ENCODE data around the gene CAMTA1.

CAMTA1 gene

GRCh38 chr1:7018826-7019225 lies 233.6 kb downstream of the CAMTA1 start:
- TF ChIP-seq CTCF (IDR thresholded peaks at IDR 0.05; ENCODE audit: control insufficient read depth, insufficient read depth, low read depth, low read length, missing control alignments): no peak
- H3K4me3 ChIP-seq (ENCODE audit: control insufficient read depth, low read depth, low read length): no peak overlapping the region
- no peak for DNase-seq (ENCODE audit: low read depth)

- no peak for TF ChIP-seq CTCF (IDR thresholded peaks at IDR 0.05; ENCODE audit: control insufficient read depth, insufficient read depth, low read depth, low read length, missing control alignments)
- H3K4me3 ChIP-seq (ENCODE audit: control insufficient read depth, low read depth, low read length): no peak overlapping the region
- DNase-seq (ENCODE audit: low read depth): no peak
Measured at GRCh38 chr1:7019510-7019909, 234.3 kb downstream of the CAMTA1 start.

GRCh38 chr1:7022058-7022457 lies 236.8 kb downstream of the CAMTA1 start:
- DNase-seq (ENCODE audit: low read depth): no peak
- no peak for TF ChIP-seq CTCF (IDR thresholded peaks at IDR 0.05; ENCODE audit: control insufficient read depth, insufficient read depth, low read depth, low read length, missing control alignments)
- no peak overlapping the region for H3K4me3 ChIP-seq (ENCODE audit: control insufficient read depth, low read depth, low read length)

GRCh38 chr1:7025013-7025412 lies 239.8 kb downstream of the CAMTA1 start:
- no peak for DNase-seq (ENCODE audit: low read depth)
- TF ChIP-seq CTCF (IDR thresholded peaks at IDR 0.05; ENCODE audit: control insufficient read depth, insufficient read depth, low read depth, low read length, missing control alignments): no peak
- no peak overlapping the region for H3K4me3 ChIP-seq (ENCODE audit: control insufficient read depth, low read depth, low read length)

- DNase-seq (ENCODE audit: low read depth): no peak
- no peak for TF ChIP-seq CTCF (IDR thresholded peaks at IDR 0.05; ENCODE audit: control insufficient read depth, insufficient read depth, low read depth, low read length, missing control alignments)
- H3K4me3 ChIP-seq (ENCODE audit: control insufficient read depth, low read depth, low read length): no peak overlapping the region
Measured at GRCh38 chr1:7026169-7026568, 240.9 kb downstream of the CAMTA1 start.

- H3K4me3 ChIP-seq (ENCODE audit: control insufficient read depth, low read depth, low read length): no peak overlapping the region
- TF ChIP-seq CTCF (IDR thresholded peaks at IDR 0.05; ENCODE audit: control insufficient read depth, insufficient read depth, low read depth, low read length, missing control alignments): no peak
- no peak for DNase-seq (ENCODE audit: low read depth)
Measured at GRCh38 chr1:7032992-7033391, 247.7 kb downstream of the CAMTA1 start.

- no peak overlapping the region for H3K4me3 ChIP-seq (ENCODE audit: control insufficient read depth, low read depth, low read length)
- no peak for DNase-seq (ENCODE audit: low read depth)
- no peak for TF ChIP-seq CTCF (IDR thresholded peaks at IDR 0.05; ENCODE audit: control insufficient read depth, insufficient read depth, low read depth, low read length, missing control alignments)
Measured at GRCh38 chr1:7036386-7036785, 251.1 kb downstream of the CAMTA1 start.

All from AG09309 (cell line).